ENCODE measurements around the gene CDK9.

- TF ChIP-seq CTCF (IDR thresholded peaks at IDR 0.05) (no peak), POLR2A (IDR thresholded peaks at IDR 0.05; ENCODE audit: low read depth) (no peak), POLR2AphosphoS5 (IDR thresholded peaks at IDR 0.05) (no peak)
Measured at GRCh38 chr9:127746959-127747569, 38.8 kb upstream of the CDK9 start.

Data from esophagus muscularis mucosa (tissue), 3 donors.